HG02678 (cell line): Measurements from ENCODE around the gene ATRN.
A peak's percentile ranks its signal among the peaks of the same experiment; 100 is the strongest.

Experiments
- ATAC-seq: cut with Tn5 transposase; IDR thresholded peaks from one replicate; pipeline ENCODE4 v1.9.1; 2021; ENCODE audit warnings: mild to moderate bottlenecking, moderate library complexity; ENCODE audit not compliant: unreplicated experiment

The ATRN gene

DNA sequence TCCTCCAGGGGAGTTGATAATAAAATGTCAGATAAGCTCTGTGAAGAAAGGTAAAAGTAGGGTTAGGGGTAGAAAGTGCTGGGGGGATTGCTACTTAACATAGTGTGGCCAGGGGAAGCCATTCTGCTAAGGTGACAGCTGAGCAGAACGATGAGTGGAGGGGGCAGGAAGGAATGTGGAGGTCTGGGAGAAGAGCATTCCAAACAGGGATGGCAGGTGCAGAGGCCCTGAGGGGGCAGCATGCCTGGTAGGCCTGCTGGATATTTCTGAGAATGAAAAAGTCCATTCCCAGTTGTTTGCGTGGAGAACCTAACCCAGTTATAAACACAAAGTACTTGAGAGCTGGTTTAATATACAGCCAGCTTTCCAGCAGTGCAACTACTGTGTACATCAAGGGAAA, 183.1 kb downstream of the ATRN start:
- ATAC-seq: no peak

DNA sequence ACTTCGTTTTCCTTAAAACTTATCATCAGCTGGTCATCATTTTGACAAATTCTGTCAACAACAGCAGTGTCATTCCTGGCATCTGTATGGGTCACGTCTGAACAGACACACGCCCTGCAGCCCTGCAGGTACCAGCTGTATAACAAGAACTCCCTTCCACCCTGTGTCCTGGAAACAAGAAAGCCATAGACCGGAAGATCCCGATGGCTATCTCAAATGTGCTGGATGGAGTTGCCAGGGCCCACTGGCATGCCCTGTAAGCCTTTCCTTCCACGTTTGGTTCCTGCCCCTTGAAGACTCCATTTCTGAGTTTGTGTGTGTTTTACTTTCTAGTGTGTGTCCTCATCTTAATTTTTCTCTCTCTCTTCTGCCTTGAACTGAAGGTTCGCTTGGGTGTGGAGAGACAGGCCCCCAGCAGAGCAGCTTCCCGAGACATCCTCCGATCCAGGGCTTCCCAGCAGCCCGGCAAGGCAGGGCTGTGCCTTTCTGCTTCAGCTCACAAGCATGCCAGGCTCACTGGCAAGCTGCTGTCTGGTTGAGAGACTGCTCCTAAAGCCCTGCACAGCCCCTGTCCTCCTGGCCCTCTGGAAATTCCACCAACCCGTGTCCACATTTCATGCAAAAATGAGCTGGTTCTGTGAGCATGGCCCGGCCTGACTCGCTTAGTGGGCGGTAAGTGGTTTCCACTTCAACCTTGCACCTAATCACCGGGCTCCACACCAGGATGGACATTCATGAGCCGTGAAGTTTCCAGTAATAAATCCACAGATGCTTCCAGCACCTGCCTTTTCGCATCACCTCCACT, 183.7 kb downstream of the ATRN start:
- no peak for ATAC-seq

DNA sequence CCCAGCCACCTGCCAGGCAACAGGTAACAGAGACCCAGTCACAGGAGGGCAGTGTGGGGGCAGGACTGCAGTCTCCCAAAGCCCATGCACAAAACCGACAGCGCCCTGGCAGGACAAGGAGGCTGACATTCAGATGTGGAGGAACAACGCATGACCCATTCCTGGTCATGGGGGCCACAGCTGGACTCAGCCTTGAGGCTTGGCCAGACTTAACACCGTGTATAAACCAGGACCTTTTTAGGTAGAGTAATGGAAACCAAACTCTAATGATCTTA, 184.2 kb downstream of the ATRN start:
- ATAC-seq: no peak

DNA sequence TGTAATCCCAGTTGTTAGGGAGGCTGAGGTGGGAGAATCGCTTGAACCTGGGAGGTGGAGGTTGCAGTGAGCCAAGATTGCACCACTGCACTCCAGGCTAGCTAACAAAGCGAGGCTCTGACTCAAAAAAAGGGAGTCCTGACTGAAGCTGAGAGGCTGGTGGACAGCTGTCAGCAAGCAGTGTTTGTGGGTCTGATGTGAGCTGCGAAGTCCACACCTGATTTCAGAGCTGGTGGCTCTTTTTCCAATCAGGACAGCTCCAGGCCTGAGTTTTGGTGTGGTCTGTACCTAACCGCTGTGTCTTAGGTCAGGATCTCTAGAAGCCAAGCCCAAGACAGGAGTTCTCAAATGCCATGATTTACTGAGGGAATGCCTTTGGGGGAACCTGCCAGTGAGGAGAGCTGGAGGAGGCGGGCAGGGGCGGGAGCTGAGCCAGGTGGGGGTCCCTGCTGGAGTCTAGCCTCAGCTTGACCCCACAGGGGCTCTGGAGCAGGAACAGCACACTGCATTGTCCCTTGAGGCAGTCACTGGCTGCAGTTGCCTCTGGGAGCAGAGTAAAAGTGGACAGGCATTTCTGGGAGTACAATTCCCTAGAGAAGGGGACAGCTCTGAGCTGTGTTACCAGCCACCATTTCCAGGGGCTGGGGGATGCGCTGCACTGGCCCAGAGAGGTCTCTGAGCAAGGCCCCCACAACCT, 187.3 kb downstream of the ATRN start:
- no peak for ATAC-seq

DNA sequence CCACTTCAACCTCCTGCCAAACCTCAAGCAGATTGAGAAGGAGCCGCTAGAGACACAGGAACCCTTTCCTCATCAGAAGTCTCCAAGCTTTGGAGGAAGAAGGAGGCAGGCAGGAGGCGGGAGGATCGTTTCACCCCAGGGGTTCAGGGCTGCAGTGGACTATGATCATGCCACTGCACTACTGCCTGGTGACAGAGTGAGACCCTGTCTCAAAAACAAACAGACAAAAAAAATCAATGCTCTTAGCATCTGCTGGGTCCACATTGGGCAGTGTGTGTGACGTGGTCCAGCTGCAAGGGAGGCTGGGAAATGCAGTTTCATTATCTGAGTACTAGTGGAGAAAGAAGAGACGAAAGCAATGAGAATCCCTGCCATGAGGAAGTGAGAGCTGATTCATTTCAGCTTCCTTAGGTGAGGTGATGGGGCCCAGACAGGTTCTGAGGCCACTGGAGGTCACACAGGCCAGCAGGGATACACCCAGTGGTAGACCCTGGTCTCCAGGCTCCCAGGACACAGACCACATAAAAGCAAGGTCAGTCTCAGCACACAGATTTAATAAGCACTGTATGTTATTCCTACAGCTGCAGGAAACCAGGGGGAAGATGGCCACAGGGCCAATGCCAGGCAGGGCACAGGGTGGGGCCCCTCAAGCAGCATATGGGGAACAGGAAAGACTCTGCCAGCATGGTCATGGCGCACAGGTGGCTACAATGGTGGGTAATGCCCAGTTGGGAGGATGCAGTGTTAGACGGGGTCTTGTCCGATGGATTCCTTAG, 188.1 kb downstream of the ATRN start:
- peak; percentile 85 for ATAC-seq

DNA sequence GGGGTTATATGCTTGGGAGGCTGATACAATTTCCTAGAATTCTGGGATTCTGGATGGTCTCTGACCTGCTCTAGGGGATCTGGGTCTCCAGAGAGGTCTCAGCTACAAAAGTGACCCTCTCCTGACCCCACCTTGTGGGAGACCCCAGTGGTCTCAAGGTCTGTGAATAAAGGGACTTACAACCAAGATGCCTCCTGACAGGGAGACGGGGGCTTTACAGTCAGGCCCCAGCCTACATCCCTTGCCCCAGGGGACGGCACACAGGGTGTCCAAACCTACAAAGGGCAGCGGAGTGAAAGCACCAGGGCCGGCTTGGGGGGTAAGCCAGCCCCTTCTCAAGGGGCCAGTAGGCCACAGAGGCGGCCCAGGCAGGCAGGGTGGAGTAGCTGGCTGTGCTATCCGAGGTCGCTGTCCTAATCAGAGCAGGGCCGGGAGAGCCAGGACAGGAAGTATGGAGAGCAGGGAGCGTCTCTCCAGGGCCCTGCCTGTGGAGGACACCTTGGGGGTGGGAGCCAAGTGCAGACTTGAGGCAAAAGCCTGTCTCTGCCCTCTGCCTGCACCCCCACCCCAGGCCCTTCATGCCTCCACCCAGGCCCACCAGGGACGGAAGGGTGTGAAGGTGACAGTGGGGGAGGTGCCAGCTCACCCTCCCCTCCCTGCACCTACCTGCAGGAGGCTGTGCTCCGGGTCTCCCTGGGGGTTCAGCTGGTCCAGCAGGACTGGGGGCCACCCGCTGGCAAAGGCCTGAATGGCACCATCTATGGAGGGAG, 188.9 kb downstream of the ATRN start:
- no peak for ATAC-seq

DNA sequence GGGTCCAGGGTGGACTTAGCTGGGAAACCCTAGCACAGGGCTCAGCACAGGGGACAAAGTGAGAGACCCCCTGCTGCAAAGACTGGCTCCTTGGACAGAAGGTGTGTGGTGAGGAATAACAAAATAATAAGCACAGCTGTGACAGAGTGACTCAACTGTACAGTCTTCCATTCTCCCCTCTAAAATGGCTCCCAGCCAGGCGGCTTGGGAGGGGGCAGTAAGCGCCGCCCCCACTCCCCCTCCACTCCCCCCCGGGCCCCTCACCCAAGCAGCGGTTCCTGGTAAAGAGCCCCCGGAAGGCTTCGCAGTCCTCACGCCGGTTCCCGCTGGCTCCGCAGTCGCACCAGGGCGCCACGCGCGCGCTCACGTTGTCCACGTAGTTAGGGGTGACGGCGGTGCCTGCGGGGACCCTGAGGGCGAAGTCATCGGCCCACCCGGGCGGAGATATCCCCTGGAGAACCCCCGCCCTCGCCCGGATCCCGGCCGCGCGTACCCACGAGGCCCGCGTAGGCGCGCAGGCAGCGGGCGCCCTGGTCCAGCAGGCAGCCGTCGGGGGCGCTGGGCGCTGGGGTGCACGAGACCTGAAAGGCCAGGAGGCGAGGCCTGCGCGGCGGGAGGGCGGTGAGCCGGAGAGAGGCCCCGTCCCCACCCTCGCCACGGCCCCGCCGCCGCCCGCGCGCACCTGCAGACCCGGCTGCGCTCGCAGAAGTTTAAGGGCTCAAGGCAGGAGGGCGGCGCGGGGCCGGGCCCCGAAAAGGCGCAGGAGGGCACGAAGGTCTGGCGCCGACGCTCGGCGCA, 189.6 kb downstream of the ATRN start:
- no peak for ATAC-seq

DNA sequence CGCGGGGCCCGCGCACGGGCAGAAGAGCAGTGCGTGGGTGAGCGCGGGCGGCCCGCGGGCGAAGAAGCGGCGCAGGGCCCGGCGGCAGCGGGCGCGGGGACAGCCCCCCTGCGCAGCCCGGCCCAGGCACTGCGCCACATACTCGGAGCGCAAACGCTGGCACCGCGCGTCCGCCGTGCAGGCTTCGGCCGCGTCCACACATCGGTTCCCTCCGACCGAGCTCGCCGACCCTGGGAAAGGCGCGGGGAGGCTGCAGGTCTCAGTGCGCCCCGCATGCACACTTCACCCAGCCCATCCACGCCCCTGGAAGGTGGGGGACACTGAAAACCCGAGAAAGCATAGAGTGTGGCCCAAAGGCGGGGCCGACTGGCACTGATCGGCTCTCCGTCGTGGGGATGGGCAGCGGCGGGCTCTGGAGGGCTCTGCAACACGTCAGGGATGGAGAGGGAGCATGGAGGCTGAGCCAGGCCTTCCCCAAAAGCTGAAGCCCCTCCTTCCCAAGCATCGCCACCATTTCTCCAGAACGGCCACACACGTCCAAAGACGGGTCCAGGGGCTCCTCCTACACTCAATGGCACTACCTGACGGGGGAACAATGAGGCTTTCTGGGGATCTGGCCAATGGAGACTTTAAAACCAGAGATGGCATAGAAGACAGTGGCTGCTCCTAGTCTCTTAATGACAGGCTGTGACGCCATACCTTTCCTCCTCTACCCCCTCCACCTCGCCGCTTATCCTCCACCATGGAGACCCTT, 190.4 kb downstream of the ATRN start:
- ATAC-seq: no peak

DNA sequence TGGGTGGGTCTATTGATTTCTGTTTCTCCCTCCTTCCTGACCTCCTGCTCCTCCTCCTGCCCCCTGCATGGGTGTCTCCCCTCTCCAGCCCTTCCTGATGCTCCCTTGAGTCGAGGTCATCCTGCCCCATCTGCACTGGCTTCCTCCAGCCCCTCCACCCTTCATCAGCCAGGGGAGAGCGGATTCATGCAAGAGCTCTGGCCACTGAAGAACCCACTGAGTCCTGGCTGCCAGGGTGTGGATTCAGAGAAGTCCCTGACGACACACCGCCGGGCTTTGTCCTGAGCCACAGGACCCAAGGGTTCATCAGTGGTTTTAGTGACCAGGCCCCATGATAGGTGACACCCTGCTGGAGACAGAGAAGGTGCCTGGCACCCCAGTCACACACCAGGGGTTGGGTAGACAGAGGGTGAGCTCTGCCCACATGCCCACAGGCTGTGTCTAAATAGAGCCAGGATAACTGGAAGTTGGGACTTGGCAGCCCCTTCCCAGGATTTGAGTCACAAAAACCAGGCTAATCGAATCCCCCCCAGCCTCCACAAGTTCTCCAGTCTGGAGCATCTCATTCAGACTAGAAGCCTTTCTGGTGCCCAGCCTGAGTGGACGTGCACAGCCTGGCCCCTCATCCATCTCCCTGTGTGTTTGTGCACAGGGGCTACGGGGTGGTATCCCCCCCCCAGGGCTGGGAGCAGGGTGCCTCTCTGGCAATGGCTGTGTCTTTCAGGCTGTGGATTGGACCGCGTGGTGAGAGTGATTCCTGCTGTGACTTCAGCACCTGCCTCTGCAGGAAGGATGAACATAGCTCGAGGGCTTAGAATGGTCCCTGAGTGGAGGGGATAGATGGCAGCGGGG, 191.2 kb downstream of the ATRN start:
- ATAC-seq: no peak

DNA sequence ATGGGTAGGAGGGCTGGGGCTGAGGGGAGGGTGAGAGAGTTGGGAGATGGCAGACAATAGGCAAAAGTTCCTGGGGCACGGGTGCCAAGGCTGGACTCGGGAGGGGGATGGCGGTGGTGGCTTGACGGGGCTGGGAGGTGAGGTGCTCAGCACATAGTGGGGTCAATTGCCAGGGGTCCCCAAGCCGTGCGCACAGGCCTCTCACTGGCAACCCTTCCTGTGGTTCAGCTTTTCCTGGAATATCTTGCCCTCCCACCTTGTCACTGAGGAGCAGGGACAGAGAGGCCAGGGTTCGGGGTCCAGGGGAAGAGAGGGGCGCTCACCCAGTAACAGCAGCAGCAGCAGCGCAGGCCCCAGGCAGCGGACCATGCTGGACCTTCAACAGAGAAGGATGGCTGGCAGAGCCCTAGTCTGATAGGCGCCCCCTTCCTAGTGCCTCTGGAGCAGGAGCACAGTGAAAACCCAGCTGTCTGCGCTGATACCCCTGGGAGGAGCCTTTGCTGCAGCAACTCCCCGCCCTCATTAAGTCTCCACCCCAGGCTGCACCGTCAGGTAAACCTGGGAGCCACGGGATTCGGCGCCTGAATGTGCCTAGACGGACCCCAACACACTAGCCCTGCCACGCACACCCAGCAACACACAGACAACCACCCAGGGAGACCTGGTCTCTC, 192.3 kb downstream of the ATRN start, which contains the start of gene GFRA4:
GFRA4 (minus strand) TSS at position 369 of the 671 bp plus-strand sequence; CDS start at position 369, 0 bp downstream.
- ATAC-seq: no peak

DNA sequence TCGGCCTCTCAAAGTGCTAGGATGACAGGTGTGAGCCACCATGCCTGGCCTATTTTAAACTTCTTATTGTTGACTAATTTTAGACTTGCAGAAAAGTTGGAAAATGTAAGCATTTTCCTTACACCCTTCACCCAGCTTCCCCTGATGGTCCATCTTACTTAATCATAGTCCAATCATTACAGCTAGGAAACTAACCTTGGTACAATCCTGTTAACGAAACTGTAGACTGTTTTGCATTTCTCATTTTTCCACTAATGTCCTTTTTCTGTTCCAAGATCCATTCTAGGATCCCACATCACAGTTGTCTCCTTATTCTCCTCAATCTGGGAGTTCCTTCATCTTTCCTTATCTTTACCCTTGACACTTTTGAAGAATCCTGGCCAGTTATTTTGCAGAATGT, 193.0 kb downstream of the ATRN start:
- ATAC-seq: no peak

DNA sequence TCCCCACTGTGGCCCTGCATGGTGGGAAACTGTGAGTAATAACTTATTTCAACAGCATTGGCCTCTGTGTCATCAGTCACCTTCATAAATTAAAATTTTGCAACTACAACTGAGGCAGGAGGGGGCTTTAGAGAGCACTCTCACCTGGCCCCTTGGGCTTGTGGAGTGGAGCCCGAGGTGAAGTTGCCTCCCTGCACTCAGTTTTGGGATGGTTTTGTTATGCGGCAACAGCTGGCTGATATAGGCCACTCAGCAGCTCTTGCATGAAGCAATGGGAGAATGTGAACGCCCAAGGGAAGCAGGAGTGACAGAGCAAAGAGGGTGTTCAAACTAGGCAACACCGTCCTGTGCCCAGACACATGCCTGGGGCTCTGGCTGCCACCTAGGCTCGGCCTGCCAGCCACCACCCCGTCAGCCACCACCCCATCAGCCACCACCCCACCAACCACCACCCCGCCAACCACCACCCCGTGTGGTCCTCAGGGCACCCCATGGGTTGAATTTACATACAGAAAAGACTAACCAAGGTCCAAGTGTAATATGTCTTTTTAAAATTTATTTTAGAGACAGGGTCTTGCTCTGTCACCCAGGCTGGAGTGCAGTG, 196.7 kb downstream of the ATRN start:
- no peak for ATAC-seq

DNA sequence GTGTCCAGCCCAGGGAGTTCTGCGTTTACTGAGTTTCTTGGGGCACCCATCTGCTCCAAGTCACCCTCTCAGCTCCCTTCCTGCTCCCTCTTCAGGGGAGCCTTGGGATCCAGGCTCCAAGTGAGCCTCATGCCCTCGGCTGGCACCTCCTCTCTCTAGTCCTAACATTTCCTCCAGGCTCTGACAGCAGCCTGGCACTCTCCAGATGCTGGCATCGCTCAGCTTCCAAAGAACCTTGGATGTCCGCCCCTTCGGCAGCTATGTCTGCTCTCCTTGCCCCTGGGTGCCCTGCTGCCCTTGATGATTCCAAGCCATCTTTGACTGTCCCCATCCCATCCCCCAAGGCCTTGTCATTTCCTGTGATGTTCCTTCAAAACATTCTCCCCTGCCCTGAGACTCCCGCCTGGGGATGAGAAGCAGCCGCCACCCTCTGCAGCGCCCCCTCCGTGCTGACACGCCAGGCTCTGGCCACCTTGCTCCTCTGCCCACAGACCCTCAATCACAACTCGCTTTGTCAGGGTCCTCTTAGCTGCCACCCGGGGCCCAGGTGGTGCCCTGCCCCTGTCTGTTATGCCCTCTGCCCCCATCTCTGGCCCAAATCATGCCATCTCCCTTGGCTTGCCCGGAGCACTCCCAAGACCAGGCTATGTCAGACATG, 199.0 kb downstream of the ATRN start:
- no peak for ATAC-seq

DNA sequence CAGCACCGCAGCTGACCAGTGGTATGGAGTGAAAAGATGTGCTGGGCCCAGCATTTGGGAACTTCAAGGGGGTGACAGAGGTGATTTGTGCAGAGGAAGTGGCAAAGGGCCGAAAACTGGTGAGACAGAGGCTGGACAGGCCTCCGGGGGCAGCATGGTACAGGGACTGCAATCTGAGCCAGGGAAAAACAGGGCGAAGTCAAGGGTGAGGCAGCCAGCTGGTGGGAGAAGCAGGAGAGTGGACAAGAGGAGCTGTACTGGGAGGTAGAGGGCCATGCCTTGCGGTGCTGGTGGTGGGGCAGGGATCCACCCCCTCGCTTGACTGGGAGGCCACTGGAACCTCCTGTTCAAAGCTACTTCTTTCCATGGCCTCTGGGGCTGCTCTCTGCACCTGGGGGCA, 199.7 kb downstream of the ATRN start:
- no peak for ATAC-seq

DNA sequence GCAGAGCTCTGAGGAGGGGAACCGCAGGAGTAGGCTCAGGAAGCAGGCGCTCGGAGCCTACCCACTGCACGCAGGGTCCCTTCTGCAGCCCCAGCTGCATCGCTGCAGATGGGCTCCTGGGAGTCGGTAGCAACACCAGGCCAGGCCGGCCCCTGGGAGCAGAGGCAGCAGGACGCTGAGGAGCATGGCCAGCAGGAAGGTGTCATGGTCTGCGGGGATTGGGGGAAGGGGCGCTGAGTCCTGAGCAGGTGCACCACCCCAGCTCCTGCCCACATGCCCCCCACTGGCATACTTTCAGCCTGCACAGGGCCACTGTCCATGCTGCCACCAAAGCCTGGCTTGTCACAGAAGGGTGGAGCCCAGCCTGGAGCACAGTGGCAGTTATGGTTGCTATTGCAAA, 200.1 kb downstream of the ATRN start:
- no peak for ATAC-seq

DNA sequence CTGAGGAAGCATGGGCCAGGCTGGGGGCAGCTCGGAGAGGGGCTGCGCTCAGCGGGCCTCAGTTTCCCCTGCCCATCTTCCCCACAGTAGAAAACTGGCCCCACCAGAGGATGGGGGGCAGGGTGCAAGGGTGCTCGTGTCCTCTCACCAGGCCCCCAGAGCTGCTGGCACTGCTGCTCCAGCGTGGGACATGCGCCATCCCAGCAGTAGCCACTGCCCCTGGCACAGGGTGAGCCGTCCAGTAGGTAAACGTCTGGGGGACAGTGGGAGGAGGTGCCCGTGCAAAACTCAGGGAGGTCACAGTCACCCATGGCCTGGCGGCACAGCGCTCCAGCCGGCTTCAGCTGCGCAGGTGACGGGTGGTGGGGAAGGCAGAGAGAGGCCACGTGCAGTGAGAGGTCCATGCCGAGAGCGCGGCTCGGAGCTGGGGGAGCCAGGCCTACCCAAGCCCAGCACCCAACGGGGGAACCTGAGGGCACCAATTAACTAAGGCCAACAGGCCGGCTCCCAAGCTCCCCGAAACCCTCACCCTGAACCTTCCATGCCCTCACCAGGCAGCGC, 201.2 kb downstream of the ATRN start:
- ATAC-seq: no peak
